NK-92 (cell line): ENCODE results near the gene BPIFB3.

ENCODE experiments used
- DNase-seq: peaks from one replicate; lab custom pipeline; 2025; ENCODE audit not compliant: unreplicated experiment; lab: John Stamatoyannopoulos, UW

The BPIFB3 gene

DNA sequence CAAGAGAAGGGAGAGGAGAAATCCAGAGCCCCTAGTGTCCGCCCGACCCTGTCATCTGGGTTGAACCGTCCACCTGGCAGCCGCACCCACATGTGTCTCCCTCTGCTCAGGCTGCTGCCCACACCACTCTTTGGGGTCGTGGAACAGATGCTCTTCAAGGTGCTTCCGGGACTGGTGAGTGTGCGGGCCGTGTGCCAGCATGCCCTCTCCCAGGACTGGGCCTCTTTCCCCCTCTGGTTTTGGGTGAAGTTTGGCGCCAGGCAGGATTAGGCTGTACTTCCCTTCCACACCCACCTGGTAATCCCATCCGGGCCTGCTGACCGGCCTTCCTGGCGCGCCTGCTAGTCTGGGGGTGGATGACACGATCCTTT lies 7.9 kb downstream of the BPIFB3 start:
- no peak for DNase-seq

DNA sequence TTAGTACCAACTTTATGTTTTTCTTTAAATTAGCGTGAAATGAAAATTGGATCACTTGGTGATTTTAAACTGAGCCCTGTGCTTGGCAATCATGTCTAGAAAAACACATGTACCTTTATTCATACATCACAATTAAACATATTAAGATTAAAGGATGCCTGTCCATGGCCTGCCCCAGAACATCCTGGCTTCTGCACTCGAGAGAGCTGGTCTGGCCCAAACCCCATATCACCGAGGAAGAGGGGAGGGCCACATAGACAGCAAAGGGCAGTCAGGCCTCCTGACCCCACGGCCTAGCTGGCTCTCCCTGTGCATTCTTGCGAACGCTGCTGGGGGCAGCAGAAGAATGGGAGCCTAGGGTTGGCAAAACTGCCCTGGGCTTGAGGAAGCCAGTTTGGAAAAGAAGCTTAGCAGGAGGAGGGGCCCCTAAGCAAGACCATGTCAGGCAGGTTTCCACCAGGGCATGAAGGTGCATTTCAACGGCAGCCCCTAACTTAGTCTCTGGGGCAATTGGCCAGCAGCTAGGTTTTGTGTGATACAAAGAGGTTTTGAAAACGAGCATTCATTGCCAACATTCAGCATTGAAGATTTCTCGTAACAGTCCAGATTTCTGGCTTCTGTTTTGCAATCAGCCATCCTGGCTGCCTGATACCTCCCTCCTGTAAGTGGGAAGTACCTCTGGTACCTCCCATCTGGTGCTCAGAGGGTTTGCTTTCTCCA lies 8.6 kb downstream of the BPIFB3 start:
- DNase-seq = no peak

DNA sequence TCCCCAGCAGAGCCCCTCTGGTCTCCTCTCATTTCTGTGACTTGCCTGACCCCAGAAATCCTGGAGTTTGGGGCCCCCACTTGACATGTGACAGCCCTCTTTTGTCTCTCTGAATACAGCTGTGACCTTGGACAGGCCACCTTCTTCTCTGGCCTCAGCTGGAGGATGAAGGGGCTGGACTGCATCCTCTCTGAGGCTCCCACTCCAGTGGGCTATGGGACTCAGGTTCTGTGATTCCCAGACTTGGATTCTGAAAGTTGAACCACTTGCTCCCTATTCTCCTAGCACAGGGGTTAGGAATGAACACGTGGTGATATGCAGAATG lies 9.1 kb downstream of the BPIFB3 start:
- no peak for DNase-seq

DNA sequence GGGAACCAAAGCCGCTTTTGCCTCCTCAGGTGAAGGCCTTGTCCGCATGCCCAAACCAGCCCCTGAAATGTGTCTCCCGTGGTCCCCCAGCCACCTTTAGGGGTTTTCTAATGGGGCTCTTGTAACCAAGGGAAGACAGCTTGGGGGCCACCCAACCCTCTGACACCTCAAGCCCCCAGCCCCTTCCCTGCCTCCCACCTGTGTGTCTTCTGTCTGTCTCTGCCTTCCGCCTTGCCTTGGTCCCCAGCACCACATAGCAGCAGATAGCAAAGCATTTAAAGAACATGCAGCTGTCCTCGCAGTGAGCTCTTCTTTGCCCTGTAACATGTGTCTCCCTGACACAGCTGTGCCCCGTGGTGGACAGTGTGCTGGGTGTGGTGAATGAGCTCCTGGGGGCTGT lies 9.6 kb downstream of the BPIFB3 start:
- DNase-seq = no peak

DNA sequence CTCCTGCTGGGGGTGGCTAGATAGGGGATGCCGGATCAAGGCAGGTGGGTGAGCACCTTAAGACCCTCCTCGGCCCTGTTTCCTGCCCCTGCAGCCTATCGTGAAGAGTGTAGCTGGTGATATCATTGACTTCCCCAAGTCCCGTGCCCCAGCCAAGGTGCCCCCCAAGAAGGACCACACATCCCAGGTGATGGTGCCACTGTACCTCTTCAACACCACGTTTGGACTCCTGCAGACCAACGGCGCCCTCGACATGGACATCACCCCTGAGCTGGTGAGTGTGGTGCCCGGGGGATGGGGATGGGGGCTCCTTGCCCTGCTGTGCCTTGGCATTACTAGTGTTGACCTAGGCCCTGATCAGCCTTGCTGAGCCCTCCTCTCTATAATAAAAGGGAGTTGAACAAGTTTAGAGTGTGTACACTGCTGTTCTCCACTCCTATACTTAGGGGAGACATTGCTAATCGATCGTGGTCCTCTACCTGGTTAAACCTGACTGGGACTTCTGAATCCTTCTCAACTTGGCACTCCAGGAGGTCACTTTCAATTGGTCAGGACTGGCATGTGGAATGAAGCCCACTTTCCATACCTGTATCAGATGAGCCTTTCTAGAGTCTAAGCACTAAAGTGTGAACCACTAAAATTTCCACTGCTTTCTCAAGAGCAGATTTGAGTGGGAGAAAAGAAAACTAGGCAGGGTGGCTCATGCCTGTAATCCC lies 11.0 kb downstream of the BPIFB3 start:
- no peak for DNase-seq

DNA sequence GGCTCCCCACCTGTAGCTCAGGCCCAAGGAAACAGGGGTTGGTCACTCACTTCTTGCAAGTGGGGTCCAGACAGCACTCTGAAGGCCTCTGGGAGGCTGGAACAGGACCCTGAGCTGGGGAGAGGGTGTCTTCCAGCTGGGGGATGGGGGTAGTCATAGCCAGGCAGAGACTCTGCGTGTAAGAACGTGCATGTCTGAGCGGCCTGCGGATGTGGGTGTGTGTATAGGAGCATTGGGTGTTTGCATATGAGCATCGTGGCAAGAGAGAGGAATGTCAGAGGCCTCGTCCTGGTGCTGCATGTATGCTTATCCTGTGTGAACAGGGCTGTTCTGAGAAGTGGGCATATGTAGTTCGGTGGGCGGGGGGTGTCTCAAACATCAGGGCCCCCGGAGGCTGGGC lies 12.1 kb downstream of the BPIFB3 start:
- DNase-seq = no peak

DNA sequence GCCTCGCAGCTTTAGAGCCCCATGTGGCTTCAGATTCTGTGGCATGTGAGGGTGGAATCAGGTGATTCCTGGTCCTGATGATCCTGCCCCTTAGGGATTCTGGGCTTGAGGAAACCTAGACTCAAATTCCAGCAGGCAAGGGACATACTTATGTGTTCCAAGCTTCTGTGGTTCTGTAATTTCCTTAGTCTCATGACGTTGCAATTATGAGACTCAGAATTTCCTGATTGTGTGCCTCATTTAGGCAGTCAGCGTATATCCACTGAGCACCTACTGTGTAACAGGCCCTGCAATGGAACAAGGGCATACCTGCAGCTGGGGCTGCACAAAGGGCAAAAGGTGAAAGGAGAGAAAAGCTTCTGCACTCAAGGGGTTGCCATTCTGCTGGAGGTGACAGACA lies 14.1 kb downstream of the BPIFB3 start:
- DNase-seq = no peak

DNA sequence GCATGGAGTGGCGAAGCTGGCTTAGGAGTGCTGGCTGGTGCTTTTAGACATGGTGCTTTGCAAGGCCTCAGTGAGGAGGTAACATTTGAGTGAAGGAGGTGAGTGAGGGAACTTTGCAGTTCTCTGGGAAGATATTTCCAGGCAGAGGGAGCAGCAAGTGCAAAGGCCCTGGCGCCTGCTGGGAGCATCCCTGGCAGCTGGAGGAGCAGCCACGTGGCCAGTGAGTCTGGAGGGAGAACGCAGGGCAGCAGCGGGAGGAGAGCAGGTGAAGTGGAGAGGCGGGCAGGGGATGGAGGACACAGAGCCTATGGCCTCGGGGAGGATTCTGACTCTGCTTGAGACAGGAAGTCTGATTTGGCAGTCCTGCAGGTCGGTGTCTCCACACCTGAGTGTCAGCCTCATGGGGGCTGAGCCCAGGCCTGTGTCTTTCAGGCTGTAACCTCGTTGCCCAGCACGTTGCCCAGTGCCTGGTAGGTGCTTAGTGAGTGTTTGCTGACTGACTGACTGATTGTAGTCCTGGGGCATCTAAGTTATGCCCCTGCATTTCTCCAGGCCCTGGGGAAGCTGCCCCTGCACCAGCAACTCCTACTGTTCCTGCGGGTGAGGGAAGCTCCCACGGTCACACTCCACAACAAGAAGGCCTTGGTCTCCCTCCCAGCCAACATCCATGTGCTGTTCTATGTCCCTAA lies 14.7 kb downstream of the BPIFB3 start:
- DNase-seq = no peak

DNA sequence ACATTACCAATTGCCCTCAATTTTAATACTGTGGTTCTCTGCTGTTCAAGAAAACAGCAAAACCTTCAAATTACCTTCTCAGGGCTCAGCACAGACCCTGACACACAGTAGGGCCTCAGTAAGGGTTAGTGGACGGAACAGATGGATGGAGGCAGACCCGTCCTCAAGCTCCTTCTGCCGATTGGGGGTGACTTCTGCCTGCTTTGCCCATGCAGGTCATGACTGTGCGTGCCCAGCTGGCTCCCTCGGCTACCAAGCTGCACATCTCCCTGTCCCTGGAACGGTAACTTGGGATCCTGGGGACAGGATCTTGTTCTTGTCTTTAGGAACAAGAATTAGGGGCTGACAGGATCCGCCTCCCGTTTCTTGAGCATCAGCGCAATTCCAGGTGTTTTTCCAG lies 16.0 kb downstream of the BPIFB3 start:
- DNase-seq = no peak

DNA sequence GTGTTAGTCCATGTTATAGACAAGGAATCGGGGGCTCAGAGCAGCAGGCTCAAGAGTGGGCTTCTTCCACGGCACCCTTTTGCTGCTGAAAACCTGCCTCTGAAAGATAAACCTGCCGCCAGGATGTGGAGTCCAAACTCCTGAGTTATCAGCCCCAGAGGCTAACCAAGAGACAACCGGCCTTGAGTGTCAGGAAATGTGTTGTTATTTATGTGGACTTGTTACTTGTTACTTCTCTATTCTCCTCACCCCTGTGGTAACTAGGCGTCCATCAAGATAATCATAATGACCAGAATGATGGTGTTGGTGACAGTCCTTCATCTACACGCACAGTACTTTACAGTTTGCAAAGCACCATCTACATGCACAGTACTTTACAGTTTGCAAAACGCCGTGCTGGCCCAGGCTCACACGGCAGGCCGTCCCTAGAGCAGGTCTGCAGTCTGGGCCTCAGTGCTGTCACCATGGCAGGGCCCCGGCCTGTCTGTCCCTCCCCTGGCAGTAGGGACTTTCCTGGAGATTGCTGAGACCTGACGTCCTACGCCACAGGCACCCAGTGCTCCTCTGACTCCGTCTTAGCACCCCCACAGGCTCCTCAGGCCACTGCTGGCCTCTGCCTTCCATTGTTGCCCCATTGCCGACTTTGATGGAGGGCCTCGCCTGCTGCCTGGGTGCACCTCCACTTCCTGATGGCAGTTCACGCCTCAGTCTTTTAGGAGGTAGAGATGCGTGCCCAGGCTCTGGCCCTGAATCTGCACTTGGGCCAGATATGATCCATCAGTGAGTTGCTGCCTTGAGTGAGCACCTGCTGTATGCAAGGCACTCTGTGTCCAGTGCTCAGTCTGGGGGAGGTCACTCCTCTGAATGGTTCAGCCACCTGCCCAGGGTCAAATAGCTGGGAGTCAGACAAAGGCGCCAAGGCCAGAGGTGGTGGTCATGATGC lies 16.7 kb downstream of the BPIFB3 start:
- DNase-seq = no peak

DNA sequence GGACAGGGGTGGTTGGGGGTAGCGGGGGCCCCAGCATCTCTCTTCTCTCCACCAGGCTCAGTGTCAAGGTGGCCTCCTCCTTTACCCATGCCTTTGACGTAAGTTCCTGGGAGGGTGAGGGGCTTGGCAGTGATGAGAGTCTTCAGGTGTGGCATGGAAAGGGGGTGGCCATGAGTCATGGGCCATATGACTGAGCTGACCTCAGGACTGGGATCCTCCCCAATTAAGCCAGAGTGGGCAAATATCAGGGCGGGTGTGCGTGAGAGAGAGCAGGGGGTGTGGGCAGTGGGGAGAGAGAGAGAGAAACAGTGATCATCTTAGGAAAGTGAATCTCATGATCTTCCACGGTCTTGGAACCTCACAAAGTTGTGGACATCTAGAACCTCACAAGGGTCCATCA lies 17.5 kb downstream of the BPIFB3 start:
- DNase-seq = no peak

DNA sequence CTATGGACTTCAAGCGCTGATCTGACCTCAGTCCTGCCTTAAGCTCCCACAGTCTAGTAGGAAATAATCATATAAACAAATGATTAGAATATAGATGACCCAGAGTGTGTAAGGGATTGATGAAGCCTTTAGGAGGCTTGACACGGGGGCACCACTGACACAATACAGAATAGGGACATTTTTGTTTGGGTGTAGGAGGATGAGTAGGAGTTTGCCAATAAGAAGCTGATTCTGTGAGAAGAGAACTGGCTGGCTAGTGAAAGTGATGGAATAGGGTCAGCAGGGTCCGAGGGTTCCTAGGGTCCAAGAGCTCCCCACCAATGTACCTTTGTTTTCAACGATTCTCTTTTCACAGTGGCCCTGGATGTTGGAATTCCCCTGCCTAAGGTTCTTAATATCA lies 18.7 kb downstream of the BPIFB3 start:
- no peak for DNase-seq

DNA sequence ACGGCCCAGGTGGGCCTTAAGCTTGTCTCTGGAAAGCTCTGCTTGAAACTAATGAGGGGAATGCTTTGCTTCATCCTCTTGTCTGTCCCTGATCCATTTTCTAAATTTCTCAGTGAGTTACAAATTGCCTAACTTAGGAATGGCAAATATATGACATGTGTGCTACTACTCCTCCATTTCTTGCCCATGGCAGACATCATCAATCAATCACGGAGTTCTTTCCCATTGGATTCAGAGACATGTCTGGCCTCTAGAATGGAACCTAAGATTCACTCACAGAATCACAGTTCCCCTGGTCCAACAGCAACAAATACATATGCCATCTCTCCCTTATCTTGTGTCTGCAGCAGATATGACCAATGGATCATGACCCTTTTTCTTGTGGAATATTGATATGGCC lies 19.1 kb downstream of the BPIFB3 start:
- no peak for DNase-seq

DNA sequence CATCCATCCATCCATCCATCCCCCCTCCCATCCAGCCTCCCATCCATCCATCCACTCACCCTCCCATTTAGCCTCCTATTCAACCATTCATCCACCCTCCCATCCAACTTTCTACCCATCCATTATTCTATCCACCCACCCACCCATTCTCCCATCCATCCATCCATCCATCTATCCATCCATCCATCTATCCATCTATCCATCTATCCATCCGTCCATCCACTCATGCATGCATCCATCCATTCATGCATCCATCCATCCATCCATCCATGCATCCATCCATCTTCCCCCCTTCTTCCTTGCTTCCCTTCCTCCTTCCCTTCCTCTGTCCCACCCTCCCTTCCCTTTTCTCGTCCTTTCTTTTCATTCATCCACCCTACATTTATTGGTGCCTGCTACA lies 21.0 kb downstream of the BPIFB3 start:
- DNase-seq = no peak

DNA sequence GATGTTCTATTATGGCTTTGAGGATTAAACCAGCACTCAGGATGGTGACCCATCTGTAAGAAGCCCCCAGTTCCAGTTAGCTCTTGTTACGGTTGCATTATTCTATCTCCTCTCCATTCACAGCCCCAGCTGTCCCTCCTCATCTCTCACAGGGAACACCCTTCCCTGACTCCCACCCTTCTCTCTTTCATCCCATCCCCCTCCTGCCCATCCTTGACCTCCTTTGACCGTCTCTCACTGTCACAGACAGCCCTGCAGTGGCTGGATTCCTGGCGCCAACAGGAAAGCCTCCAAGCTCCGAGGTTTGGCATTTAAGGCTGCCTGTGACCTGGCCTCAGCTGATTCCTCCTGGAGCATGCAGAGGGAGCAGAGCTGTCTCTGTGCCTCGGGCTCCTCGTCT lies 21.6 kb downstream of the BPIFB3 start:
- DNase-seq = no peak

DNA sequence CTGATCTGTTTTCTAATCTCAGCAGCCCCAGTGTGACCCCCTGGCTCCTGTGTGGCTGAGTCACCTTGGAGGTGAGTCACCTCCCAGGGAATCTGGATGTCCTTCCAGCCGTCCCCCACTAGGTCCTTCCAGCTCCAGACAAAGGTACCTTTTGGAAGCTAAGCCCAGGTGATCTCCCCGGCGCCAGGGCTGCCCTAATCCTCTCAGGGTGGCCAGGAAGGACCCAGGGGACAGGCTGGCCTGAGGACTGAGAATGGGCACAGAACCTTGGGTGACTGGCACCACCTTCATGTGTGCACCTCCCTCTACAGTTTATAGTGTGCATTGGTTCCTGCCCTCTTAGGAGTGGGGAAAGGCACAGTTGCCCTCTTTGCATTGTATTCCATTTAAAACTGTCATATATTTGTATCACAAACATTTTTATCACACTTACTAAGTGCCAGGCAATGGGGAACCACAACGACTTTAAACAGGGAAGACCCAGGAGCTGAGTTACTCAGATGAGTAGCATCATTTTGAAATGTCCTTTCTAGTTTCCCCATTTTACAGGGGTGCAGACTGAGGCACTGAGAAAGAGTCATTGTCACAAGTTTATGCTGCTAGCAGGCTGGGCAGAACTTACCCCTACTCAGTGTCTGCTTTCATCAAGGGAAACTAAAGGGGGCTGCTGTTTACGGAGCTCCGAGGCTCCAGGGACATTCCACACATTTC lies 23.1 kb downstream of the BPIFB3 start:
- no peak for DNase-seq

DNA sequence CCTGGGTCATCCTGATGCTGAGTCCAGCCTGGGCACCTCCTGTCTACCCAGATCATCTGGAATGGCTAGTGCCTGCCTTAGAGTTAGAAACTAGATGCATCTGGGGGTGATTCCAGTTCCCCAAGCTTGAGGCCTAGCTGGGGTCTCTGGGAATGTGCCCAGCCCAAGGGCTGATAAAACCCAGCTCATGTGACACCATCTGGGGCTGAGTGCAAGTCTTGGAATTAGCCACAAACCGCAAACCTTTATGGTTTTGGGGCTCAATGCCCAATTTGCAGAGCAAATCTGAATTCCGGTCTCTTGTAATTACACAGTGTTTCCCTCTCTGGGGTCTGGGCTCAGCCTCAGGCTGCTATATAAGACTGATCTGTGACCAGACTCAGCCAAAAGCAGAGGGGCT lies 25.6 kb downstream of the BPIFB3 start, which contains the start of gene BPIFB4:
Gene BPIFB4 (plus strand): TSS at position 385 of the 400 bp plus-strand sequence. CDS start 1,884 bp downstream, outside the sequence.
- DNase-seq = no peak

DNA sequence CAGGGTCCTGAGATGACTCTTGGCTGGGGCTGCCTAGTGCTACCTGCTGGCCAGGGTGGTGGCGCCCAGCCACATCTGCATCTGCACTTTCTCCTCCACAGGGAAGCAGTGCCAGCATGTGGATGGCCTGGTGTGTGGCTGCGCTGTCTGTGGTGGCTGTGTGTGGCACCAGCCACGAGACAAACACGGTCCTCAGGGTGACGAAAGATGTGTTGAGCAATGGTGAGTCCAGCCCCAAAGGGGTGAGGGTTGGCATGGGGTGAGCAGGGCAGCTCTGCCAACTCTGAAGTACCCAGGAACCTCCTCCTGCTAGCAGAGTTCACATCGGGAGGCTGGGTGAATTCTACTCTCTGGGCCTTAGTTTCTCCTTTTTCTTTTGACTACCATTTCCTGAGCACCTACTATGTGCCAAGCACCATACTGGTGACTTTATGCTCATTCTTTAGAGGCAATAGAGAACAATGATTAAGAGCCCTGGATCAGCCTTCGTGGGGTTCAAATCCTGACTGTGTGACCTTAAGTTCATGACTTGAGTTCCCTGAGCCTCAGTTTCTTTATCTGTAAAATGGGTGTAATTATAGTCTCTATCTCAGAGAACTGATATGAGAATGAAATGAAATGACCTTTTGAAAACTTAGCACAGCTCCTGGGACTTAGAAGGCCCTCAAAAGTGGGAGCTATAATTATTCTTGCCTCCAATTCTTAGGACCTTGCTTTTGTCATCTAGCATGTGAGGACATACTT lies 27.9 kb downstream of the BPIFB3 start:
- no peak for DNase-seq

DNA sequence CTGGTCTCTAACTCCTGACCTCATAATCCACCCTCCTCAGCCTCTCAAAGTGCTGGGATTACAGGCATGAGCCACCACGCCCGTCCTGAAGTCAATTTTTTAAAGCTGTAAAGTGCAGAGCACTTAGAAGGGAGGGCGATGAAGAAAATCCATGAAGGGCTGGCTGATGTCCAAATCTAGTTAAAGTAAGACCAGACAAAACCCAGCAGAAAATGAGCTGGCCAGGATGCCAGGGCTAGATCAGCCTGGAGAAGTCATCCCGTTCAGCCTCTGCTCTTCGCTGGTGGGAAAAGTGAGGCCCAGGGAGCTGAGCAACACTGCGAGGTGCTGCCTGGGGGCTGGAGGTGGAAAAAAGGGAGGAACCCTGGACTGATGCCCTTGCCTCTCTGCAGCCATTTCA lies 28.8 kb downstream of the BPIFB3 start:
- DNase-seq = no peak
